ENCODE results near the gene NDEL1.

The NDEL1 gene

DNA sequence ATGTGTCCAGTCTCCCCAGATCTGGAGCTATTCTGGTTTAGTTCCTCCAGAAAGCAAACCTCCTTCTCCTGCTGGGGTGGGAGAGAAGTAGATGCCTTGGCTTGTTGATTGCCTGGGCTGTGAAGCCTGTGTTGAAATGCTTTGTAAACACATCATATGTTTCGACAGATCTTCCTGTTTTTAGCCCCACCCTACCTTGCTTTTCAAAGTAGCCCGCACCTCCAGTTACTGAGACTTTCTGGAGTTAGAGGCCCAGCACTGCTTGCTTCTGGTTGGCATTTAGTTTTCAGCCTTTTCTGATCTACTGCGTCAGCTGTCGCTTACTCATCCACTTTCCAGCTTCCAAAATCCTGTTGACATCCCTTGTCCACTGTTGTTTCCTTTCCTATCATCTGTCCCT is 17.9 kb upstream of the NDEL1 start:
- WGBS = 93% methylated on average over 4 of the region's 4 CpGs
- Histone ChIP-seq H3K9ac (ENCODE audit: low read depth, low read length) (no peak overlapping the region), H3K4me1 (ENCODE audit: insufficient read depth, low read length) (no peaks in the 10 kb centered on the region), H3K36me3 (ENCODE audit: insufficient read depth, low read length) (no peaks in the 10 kb centered on the region), H3K9me3 (ENCODE audit: insufficient read depth, low read depth, low read length) (no peaks in the 10 kb centered on the region), H3K27me3 (ENCODE audit: insufficient read depth, low read length) (no peaks in the 10 kb centered on the region), H3K4me3 (ENCODE audit: low read length) (no peak overlapping the region), H3K27ac (ENCODE audit: low read depth, low read length) (no peak overlapping the region)

DNA sequence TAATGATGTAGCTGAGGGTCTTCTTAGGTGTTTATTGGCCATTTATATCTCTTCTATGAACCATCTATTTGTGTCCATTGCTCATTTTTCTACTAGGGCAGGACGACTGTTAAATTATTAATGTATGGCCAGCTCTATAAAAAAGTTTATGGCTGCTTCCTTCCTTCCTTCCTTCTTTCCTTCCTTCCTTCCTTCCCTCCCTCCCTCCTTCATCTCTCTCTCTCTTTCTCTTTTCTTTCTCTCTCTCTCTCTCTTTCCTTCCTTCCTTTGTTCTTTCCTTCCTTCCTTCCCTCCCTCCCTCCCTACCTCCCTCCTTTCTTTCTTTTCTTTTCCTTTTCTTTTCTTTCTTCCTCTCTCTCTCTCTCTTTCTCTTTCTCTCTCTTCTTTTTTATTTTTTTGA is 17.2 kb upstream of the NDEL1 start:
- Histone ChIP-seq H3K9ac (ENCODE audit: low read depth, low read length) (no peak overlapping the region), H3K9me3 (ENCODE audit: insufficient read depth, low read depth, low read length) (no peaks in the 10 kb centered on the region), H3K27ac (ENCODE audit: low read depth, low read length) (no peak overlapping the region), H3K4me1 (ENCODE audit: insufficient read depth, low read length) (no peaks in the 10 kb centered on the region), H3K27me3 (ENCODE audit: insufficient read depth, low read length) (no peaks in the 10 kb centered on the region), H3K36me3 (ENCODE audit: insufficient read depth, low read length) (no peaks in the 10 kb centered on the region), H3K4me3 (ENCODE audit: low read length) (no peak overlapping the region)
- WGBS = no CpG with 5 or more reads among the region's 1 CpG

DNA sequence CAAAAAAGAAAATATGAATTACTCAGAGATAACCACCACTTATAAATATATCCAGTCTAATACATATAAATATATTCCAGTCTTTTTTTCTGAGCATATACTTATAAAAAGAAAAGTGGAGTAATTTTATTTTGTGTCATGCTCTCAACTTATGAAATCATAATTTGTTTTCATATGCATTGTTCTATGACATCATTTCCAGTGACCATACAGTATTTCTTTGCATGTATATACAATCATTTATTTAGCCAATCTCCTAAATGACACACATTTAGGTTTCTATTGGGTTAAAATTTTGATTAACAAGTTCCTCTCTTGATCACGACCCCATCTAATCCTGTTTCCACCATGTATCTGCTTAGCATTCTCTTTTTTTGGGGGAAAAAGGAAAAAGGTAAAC is 16.4 kb upstream of the NDEL1 start:
- no peak overlapping the region for H3K27ac ChIP-seq (ENCODE audit: low read depth, low read length)
- no CpG with 5 or more reads among the region's 1 CpG for WGBS
- H3K4me3 ChIP-seq (ENCODE audit: low read length) = no peak overlapping the region
- H3K9me3 ChIP-seq (ENCODE audit: insufficient read depth, low read depth, low read length) = no peaks in the 10 kb centered on the region
- no peaks in the 10 kb centered on the region for H3K36me3 ChIP-seq (ENCODE audit: insufficient read depth, low read length)
- H3K9ac ChIP-seq (ENCODE audit: low read depth, low read length) = no peak overlapping the region
- no peaks in the 10 kb centered on the region for H3K4me1 ChIP-seq (ENCODE audit: insufficient read depth, low read length)
- H3K27me3 ChIP-seq (ENCODE audit: insufficient read depth, low read length) = no peaks in the 10 kb centered on the region

DNA sequence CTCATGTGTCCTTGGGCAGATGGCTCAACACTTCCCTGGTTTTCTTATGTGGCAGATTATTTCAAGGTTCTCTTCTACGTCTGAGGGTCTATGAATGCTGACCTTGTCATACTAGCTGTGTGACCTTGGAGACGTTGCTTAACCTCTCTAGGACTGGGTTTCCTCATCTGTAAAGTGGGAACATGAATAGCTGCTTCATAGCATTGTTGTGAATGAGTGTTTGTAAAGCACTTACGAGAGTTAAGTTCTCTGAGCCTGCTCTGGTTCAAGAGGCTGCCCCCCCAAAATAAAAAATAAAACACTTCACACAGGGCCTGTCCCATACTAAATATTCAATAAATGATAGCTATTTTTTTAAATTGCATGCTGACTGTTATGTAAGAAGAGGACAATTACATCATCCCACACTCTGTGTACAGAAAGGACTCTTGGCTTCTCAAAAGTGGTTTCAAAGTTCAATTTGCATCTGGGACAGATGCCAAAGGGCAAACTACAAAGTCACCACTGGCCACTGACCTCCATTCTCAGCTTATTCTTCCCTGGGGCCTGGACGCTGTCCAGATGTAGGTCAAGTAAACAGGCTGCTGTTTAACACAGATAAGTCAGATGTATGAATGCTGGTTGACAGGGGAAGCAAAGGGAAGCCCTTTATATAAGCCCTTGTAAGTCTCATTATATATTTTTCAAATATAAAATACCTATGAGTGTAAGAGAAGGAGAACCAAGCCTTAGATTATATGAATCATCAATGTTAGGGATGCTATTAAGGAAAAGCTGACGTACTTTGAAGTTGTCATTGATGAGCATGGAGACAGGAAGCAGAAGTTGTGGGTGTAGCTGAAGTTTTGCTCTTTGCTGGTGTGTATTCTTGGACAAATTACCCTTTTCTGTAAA is 15.4 kb upstream of the NDEL1 start:
- Histone ChIP-seq H3K36me3 (ENCODE audit: insufficient read depth, low read length) (no peaks in the 10 kb centered on the region), H3K27ac (ENCODE audit: low read depth, low read length) (no peak overlapping the region), H3K9me3 (ENCODE audit: insufficient read depth, low read depth, low read length) (no peaks in the 10 kb centered on the region), H3K4me1 (ENCODE audit: insufficient read depth, low read length) (no peaks in the 10 kb centered on the region), H3K4me3 (ENCODE audit: low read length) (no peak overlapping the region), H3K27me3 (ENCODE audit: insufficient read depth, low read length) (no peaks in the 10 kb centered on the region), H3K9ac (ENCODE audit: low read depth, low read length) (no peak overlapping the region)
- WGBS = 81% methylated on average over 5 of the region's 5 CpGs

DNA sequence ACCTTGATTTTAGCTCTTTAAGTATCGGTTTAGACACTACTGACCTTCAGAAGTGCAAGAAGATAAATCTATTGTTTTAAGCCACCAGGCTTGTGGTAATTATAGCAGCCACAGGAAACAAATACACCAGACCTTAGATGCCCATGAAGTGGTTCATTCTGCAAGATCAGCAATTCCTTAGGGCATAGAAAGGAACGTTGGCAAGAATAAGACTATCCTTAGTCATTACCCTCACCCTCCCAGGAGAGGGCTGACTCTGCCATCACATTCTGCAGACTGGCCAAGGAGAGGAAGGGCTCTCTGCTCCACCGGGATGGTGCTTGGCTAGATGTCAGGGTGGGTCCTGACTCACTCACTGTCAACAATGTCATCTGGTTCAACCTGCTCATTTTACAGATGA is 14.1 kb upstream of the NDEL1 start:
- H3K27me3 ChIP-seq (ENCODE audit: insufficient read depth, low read length) = no peaks in the 10 kb centered on the region
- no peaks in the 10 kb centered on the region for H3K9me3 ChIP-seq (ENCODE audit: insufficient read depth, low read depth, low read length)
- H3K4me3 ChIP-seq (ENCODE audit: low read length) = no peak overlapping the region
- H3K27ac ChIP-seq (ENCODE audit: low read depth, low read length) = no peak overlapping the region
- 81% methylated on average over 3 of the region's 3 CpGs for WGBS
- H3K4me1 ChIP-seq (ENCODE audit: insufficient read depth, low read length) = no peaks in the 10 kb centered on the region
- H3K9ac ChIP-seq (ENCODE audit: low read depth, low read length) = no peak overlapping the region
- H3K36me3 ChIP-seq (ENCODE audit: insufficient read depth, low read length) = no peaks in the 10 kb centered on the region

DNA sequence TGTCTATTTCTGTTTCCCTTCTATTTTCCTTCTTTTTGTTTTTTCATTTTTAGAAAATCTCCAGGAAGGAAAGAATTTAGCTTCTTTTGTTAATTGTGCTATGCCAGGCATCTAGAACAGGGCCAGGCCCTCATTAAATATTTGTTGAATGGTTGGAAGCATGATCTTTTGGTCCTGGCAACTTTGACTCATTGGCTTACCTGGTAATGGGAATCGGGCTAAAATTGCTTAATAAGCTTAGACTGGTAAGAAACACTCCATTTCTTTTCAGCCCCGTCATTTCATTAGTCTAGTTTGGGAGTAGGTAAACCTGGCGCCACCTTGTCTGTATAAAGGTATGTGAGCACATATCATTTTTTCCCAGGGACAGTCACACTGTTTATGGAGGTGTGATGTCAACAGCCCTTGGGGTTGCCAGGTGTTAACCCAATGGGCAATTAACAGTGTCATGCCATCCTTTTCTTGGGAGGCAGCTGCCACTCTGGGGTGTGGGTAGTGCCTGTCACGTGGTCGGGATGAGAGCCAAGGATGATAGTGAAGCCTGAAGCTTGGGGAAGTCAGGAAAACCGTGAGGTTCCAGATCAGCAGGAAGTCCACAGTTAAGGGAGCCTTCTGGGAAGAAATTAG is 9.5 kb upstream of the NDEL1 start:
- Histone ChIP-seq H3K27ac (ENCODE audit: low read depth, low read length) (no peak overlapping the region), H3K27me3 (ENCODE audit: insufficient read depth, low read length) (no peaks in the 10 kb centered on the region), H3K9me3 (ENCODE audit: insufficient read depth, low read depth, low read length) (no peaks in the 10 kb centered on the region), H3K36me3 (ENCODE audit: insufficient read depth, low read length) (no peaks in the 10 kb centered on the region), H3K4me1 (ENCODE audit: insufficient read depth, low read length) (no peaks in the 10 kb centered on the region), H3K9ac (ENCODE audit: low read depth, low read length) (no peak overlapping the region), H3K4me3 (ENCODE audit: low read length) (no peak overlapping the region)
- WGBS = 83% methylated on average over 6 of the region's 6 CpGs

DNA sequence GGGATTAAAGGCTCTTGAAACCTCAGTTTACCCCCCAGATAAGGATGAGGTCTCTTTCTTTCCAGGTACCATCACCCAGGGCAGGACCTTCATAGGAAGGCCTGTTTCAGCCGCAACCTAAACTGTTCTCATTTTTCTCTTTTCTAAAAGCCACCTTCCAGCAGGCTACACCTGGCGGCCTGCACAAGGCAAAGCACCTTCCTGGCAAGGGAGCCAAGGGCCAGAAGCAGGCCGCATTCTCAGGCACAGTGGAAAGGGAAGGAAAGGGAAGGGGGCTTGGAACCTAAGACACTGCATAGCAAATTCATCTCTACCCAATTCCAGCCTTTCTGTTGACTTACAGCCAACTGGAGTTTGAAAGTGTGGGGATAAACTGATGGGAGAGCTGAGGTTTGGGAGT is 8.9 kb upstream of the NDEL1 start:
- Histone ChIP-seq H3K27ac (ENCODE audit: low read depth, low read length) (no peak overlapping the region), H3K27me3 (ENCODE audit: insufficient read depth, low read length) (no peaks in the 10 kb centered on the region), H3K4me1 (ENCODE audit: insufficient read depth, low read length) (no peaks in the 10 kb centered on the region), H3K9me3 (ENCODE audit: insufficient read depth, low read depth, low read length) (no peaks in the 10 kb centered on the region), H3K4me3 (ENCODE audit: low read length) (no peak overlapping the region), H3K36me3 (ENCODE audit: insufficient read depth, low read length) (no peaks in the 10 kb centered on the region), H3K9ac (ENCODE audit: low read depth, low read length) (no peak overlapping the region)
- WGBS = 96% methylated on average over 3 of the region's 3 CpGs

DNA sequence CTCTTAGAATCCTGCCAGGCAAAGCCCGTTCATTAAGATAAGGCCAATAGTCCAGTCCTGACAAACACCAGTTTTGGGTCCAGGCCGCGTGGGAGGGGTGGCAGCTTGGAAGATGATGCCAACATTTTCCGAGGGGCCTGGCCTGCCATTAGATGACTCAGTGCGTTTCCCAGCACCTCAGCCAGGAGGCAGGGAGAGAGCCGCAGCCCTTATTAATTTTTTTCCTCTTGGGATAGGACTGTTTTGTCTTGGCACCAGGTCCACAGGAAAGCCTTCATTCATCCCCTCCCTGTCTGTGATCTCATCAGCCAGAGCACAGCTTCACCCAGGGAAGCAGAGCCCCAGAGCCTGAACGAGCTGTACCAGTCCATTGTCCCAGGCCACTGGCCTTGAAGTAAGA is 4.7 kb upstream of the NDEL1 start:
- Histone ChIP-seq H3K27me3 (ENCODE audit: insufficient read depth, low read length) (no peaks in the 10 kb centered on the region), H3K9ac (ENCODE audit: low read depth, low read length) (no peak overlapping the region), H3K9me3 (ENCODE audit: insufficient read depth, low read depth, low read length) (no peaks in the 10 kb centered on the region), H3K4me3 (ENCODE audit: low read length) (no peak overlapping the region), H3K4me1 (ENCODE audit: insufficient read depth, low read length) (no peaks in the 10 kb centered on the region), H3K27ac (ENCODE audit: low read depth, low read length) (no peak overlapping the region), H3K36me3 (ENCODE audit: insufficient read depth, low read length) (no peaks in the 10 kb centered on the region)
- WGBS = 87% methylated on average over 7 of the region's 7 CpGs

DNA sequence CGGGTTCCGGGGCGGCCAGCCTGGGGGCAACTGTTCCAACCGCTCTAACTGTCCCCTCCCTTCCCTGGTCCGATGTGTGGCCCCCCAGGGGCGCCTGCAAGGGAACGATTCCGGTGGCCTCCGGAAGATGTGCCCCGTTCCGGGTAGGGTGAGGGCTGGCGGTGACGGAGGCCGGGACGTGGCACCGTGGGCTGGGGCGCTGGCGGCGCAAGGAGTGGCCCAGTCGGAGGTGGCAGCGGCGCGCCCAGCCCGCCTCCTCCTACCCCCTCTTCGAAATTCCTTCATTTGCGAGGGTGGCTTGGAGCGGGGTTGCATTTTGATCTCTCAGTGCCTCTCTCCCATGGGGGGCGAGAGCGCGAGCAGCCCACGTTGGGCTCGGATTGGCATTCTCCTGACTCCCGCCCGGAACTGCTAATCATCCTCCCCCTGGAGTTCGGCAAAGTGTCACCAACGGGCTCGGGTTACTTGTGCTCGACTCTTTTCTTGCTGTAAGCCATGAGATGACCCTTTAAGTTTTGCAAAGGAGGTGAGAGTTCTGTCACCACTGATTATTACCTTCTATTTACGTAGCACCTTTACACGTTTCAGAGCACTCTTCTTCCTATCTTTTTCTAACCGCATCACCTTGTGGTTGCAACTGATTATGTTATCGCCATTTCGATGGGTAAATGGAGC is 622 bp downstream of the NDEL1 start:
- H3K4me1 ChIP-seq (ENCODE audit: insufficient read depth, low read length) = peaks cover 6% of the 10 kb centered on the region; the same call in 1 of the 2 replicates
- no peaks in the 10 kb centered on the region for H3K9me3 ChIP-seq (ENCODE audit: insufficient read depth, low read depth, low read length)
- peaks cover 9% of the 10 kb centered on the region; the same call in 1 of the 2 replicates for H3K36me3 ChIP-seq (ENCODE audit: insufficient read depth, low read length)
- WGBS = 1% methylated on average over 43 of the region's 43 CpGs
- peak overlapping the region; percentile 71 for H3K4me3 ChIP-seq (ENCODE audit: low read length)
- peak overlapping the region; percentile 93; the same call in 1 of the 2 replicates for H3K27ac ChIP-seq (ENCODE audit: low read depth, low read length)
- no peaks in the 10 kb centered on the region for H3K27me3 ChIP-seq (ENCODE audit: insufficient read depth, low read length)
- peak overlapping the region; percentile 83 for H3K9ac ChIP-seq (ENCODE audit: low read depth, low read length)

DNA sequence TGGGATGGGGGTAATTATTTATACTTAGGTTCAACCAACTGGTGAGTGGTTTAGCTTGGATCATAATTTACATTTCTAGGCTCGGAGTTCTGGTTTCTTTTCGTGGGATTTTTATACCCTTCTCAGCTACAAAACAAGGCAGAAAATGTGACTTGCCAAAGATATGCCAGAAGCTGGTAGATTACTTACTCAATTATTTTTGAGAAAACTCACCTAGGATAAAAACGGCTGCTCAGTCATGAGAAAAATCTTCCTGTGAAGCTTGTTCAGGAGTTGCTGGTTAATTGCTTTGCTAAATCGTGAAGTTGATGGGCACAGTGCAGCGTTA is 1.1 kb downstream of the NDEL1 start:
- Histone ChIP-seq H3K4me1 (ENCODE audit: insufficient read depth, low read length) (peaks cover 6% of the 10 kb centered on the region; the same call in 1 of the 2 replicates), H3K36me3 (ENCODE audit: insufficient read depth, low read length) (peaks cover 9% of the 10 kb centered on the region; the same call in 1 of the 2 replicates), H3K4me3 (ENCODE audit: low read length) (peak overlapping the region; percentile 71), H3K27ac (ENCODE audit: low read depth, low read length) (peak overlapping the region; percentile 93; the same call in 1 of the 2 replicates), H3K9ac (ENCODE audit: low read depth, low read length) (peak overlapping the region; percentile 83; the same call in 1 of the 2 replicates), H3K9me3 (ENCODE audit: insufficient read depth, low read depth, low read length) (no peaks in the 10 kb centered on the region), H3K27me3 (ENCODE audit: insufficient read depth, low read length) (no peaks in the 10 kb centered on the region)
- WGBS = 25% methylated on average over 5 of the region's 5 CpGs

DNA sequence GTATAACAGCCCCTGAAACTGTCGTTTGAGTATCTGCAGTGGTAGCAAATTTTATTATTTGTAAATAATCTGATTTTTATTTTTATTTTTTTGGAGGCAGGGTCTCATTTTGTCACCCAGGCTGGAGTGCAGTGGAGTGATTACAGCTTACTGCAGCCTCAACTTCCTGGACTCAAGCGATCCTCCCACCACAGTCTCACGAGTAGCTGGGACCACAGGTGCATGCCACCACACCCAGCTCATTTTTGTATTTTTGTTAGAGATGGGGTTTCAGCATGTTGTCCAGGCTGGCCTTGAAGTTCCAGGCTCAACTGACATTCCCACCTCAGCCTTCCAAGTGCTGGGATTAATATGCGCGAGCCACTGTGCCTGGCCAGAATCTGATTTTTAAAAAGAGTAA is 2.8 kb downstream of the NDEL1 start:
- no peak overlapping the region for H3K27ac ChIP-seq (ENCODE audit: low read depth, low read length)
- H3K4me3 ChIP-seq (ENCODE audit: low read length) = no peak overlapping the region
- no peaks in the 10 kb centered on the region for H3K27me3 ChIP-seq (ENCODE audit: insufficient read depth, low read length)
- no peak overlapping the region for H3K9ac ChIP-seq (ENCODE audit: low read depth, low read length)
- H3K9me3 ChIP-seq (ENCODE audit: insufficient read depth, low read depth, low read length) = no peaks in the 10 kb centered on the region
- 97% methylated on average over 5 of the region's 5 CpGs for WGBS
- H3K36me3 ChIP-seq (ENCODE audit: insufficient read depth, low read length) = peaks cover 9% of the 10 kb centered on the region; the same call in 1 of the 2 replicates
- peaks cover 6% of the 10 kb centered on the region; the same call in 1 of the 2 replicates for H3K4me1 ChIP-seq (ENCODE audit: insufficient read depth, low read length)

All from HUES64 (cell line).